Naive thymus-derived CD8-positive, alpha-beta T cell (primary cell): ENCODE measurements around the gene XRN1. TPM values are rescaled to one million over a fixed set of nuclear protein-coding genes. Genes with fewer than 3 reads are reported as not detected.

ENCODE experiments used
- polyA plus RNA-seq, 3 donors: library from polyadenylated mRNA; unstranded; fragments of 300-500 nt; fragmentation: Illumina TruSeq; gene quantifications; one replicate each; pipeline ENCODE4 v1.2.3, GENCODE V29; 2021
- total RNA-seq, 8 experiments: library from RNA in 2 of 8; stranded (reverse) in 2 of 8; gene quantifications; one replicate each; pipeline ENCODE4 v1.2.3 and lab custom pipeline; 2021 to 2026

Gene XRN1
- total and polyA plus RNA-seq, 5 experiments from 2014 or later: 55.7 to 117 (median 66.0) TPM

Other genes starting within 250 kb of the XRN1 start
- 10 to 100 TPM; 18.0 to 18.5 TPM for gene GK5, start 222.5 kb downstream of the XRN1 start, total RNA-seq
- 1 to 10 TPM; 3.3 to 6.4 (median 5.8) TPM for gene GK5, start 222.5 kb downstream of the XRN1 start, polyA plus RNA-seq
- gene ATR, start 130.7 kb upstream of the XRN1 start, total RNA-seq: 10 to 100 TPM; 47.1 to 49.9 TPM
- 10 to 100 TPM; 10.5 to 11.6 (median 11.5) TPM for gene ATR, start 130.7 kb upstream of the XRN1 start, polyA plus RNA-seq
- gene PLS1, start 148.4 kb upstream of the XRN1 start, total RNA-seq: 1 to 10 TPM; 3.2 to 4.3 TPM
- gene PLS1, start 148.4 kb upstream of the XRN1 start, polyA plus RNA-seq: 1 to 10 TPM; 3.6 to 6.1 (median 4.4) TPM